AG08396 (cell line): ENCODE measurements around the gene C11orf65.
"Not testable (repeated sequence)": the region's sequence is repeated elsewhere in the genome, so short reads cannot be mapped to it uniquely, and the experiment has no call there.

Source experiments
- DNase-seq: peaks from one replicate; pipeline ENCODE4 v3.0.0; 2012; ENCODE audit warnings: low spot score, mixed read lengths

The C11orf65 gene

DNA sequence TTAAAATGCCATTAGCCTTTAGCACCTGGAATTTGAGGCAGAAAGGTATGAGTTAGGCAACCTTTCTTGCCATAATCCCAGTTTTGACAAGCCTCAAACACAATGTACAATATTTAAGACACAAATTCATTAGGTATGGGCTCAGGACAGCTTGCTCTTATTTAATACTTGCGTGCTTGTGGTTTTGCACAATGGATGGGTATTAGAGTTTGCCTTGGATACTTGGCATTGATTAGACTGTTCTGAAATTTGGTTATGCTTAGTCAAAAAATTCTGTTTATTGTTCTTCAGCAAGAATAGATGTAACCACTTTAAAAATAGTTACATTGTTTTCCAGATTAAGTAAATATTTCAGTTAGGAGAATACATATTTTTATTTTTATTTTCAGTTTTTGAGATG lies 5.4 kb upstream of the C11orf65 start:
- DNase-seq, result no peak

GRCh38 chr11:108468478-108468864 lies 1.1 kb upstream of the C11orf65 start:
- no peak for DNase-seq

GRCh38 chr11:108466405-108466804 lies 924 bp downstream of the C11orf65 start:
- DNase-seq, result no peak

DNA sequence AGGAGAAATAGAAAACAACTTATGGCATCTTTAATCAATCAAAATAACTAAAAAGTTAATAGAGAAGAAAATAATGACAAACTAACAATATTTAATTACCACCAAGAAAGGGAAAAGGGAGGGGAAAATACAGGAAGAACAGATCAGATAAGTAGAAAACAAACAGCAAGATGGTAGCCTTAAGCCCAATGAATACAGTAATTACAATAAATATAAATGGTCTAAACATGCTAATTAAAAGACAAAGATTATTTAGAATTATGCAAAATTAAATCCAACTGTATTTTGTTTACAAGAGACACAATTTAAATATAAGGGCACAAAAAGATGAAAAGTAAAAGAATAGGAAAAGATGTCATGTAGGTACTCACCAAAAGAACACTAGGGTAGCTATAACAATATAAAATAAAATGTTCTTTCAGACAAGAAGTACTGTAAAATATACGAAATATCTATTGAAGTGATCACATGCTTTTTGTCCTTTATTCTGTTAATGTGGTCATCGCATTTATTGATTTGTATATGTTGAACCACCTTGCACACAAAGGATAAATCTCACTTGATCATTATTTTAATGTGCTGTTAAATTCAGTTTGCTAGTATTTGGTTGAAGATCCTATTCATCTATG lies 14.0 kb downstream of the C11orf65 start:
- DNase-seq, result no peak

DNA sequence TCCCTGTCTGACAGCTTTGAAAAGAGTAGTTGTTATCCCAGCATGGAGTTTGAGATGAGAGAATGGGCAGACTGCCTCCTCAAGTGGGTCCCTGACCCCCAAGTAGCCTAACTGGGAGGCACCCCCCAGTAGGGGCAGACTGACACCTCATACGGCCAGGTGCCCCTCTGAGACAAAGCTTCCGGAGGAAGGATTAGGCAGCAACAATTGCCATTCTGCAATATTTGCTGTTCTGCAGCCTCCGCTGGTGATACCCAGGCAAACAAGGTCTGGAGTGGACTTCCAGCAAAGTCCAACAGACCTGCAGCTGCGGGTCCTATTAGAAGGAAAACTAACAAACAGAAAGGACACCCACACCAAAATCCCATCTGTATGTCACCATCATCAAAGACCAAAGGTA lies 25.9 kb downstream of the C11orf65 start:
- not testable (repeated sequence) for DNase-seq

- no peak for DNase-seq
Measured at GRCh38 chr11:108436594-108436993, 30.7 kb downstream of the C11orf65 start.

- no peak for DNase-seq
Measured at GRCh38 chr11:108435066-108435465, 32.3 kb downstream of the C11orf65 start.

DNA sequence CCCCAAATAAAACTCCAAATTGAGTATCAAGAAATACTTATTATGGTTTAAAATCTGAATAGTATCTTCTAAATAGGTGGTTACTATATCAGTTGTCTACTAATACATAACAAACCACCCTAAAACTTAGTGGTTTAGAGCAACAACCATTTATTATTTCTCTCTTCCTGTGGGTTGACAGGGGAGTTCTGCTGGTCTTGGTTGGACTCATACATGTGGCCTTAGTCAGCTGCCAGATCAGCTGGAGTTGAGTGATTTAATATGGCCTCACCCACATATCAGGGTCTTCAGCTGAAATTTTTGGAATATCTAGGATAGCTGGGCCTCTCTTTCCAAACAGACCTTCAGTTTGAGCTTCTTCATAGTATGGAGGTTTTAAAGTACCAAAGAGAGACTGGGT lies 34.5 kb downstream of the C11orf65 start:
- peak; percentile 37 for DNase-seq

- no peak for DNase-seq
Measured at GRCh38 chr11:108431997-108432396, 35.3 kb downstream of the C11orf65 start.

DNA sequence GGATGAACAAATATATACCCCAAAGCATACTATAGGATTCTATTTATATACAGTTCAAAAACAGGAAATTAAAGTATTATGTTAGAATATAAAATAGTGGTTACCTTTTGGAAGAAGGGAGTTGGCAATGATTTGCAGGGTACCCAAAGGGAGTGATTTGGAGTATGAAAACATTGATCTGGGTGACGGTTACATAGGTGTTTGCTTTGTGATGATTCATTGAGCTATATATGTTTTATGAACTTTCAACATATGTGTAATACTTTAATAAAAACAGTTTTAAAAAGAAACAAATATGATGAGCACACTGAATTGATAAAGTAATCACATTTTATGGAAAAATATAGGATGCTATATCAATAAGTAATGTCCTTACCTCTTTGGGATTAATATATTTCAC lies 36.0 kb downstream of the C11orf65 start:
- no peak for DNase-seq

DNA sequence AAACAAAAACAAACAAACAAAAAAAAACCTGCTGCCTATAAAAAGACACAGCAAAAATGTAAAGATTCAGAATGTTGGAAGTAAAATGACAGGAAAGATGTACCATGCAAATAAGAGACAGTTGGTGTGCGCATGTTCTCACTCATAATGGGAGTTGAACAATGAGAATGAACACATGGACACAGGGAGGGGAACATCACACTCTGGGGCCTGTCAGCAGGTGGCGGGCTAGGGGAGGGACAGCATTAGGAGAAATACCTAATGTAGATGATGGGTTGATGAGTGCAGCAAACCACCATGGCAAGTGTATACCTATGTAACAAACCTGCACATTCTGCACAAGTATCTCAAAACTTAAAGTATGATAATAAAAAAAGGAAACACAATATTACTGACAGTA lies 49.8 kb downstream of the C11orf65 start:
- DNase-seq, result not testable (repeated sequence)

- DNase-seq, result no peak
Measured at GRCh38 chr11:108414958-108415357, 52.4 kb downstream of the C11orf65 start.

GRCh38 chr11:108405706-108406105 lies 61.6 kb downstream of the C11orf65 start:
- no peak for DNase-seq

DNA sequence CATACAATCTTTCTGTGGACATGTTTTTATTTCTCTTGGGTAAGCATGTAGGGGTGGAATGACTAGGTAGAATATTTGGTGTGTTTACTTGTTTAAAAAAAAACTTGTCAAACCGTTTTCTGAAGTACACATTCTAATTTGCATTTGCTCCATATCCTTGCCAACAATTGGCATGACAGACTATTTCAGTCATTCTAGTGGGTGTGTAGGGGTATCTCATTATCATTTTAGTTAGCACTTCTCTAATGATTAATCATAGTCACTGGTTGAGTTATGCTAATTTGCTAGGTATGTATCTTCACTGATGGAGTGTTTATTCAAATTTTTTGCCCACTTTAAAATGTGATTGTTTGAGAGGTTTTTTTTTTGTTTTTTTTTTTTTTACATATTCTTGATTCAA lies 64.3 kb downstream of the C11orf65 start:
- no peak for DNase-seq

- DNase-seq, result no peak
Measured at GRCh38 chr11:108402241-108402640, 65.1 kb downstream of the C11orf65 start.

GRCh38 chr11:108398439-108398838 lies 68.9 kb downstream of the C11orf65 start:
- no peak for DNase-seq

- not testable (repeated sequence) for DNase-seq
Measured at GRCh38 chr11:108396672-108397071, 70.7 kb downstream of the C11orf65 start.

- DNase-seq, result no peak
Measured at GRCh38 chr11:108394744-108395284, 72.5 kb downstream of the C11orf65 start.

GRCh38 chr11:108393046-108393445 lies 74.3 kb downstream of the C11orf65 start:
- no peak for DNase-seq

GRCh38 chr11:108392353-108392752 lies 75.0 kb downstream of the C11orf65 start:
- DNase-seq, result no peak

- no peak for DNase-seq
Measured at GRCh38 chr11:108388576-108388975, 78.8 kb downstream of the C11orf65 start.

- not testable (repeated sequence) for DNase-seq
Measured at GRCh38 chr11:108373505-108373904, 93.8 kb downstream of the C11orf65 start.

DNA sequence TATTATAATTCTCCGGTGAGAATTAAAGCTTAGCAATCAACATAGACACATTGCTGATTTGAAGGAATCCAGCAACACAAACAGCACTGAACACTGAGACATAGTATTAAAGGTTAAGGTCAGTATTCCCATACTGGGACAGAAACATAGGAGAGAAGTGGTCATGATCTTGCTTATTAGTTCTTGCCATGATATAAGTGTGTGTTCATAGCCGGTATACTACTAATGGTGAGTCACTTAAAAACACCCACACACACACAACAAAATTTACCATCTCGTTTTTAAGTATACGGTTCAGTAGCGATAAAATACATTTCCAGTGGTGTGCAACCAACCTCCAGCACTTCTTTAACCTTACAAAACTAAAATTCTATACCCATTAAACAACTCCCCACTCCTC lies 96.3 kb downstream of the C11orf65 start:
- DNase-seq, result no peak

DNA sequence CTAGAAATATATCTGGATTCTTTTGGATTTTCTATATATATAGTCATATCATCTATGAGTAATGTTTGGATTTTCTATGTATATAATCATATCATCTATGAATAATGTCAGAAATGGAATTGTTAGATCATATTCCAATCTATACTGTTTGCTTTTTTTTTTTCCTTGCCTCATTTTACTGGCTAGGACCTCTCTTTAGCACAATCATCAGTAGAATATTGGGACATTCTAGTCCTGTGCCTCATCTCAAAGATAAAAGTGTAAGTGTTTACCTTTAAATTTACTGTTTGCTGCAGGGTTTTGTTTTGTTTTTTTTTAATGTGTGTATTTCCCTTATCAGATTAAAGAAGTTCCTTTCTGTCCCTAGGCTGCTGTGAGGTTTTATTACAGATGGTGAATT lies 97.0 kb downstream of the C11orf65 start:
- DNase-seq, result no peak
